CD4-positive, CD25-positive, alpha-beta regulatory T cell (primary cell): ENCODE measurements around the gene ADRA2C. TPM values are rescaled to one million over a fixed set of nuclear protein-coding genes. Genes with fewer than 3 reads are reported as not detected.

Experiments used
- ATAC-seq, 2 donors: fragments of 150-1000 bp; cut with Tn5 transposase; one replicate each; pipeline ENCODE4 v1.10.0; 2021; ENCODE audit warnings: low read depth in 2 of 2, moderate number of reproducible peaks in 2 of 2, moderate library complexity in 1 of 2
- DNase-seq, 3 donors: peaks; one replicate each; pipeline versions ENCODE4 v3.0.0 to v3.0.0-alpha.2; 2012 to 2022; ENCODE audit warnings: mixed read lengths in 1 of 3
- H3K27ac ChIP-seq: one replicate; pipeline ENCODE4 v1.7.0; 2013; ENCODE audit warnings: mild to moderate bottlenecking, low read length; ENCODE audit not compliant: insufficient read depth, poor library complexity, severe bottlenecking
- H3K27me3 ChIP-seq: one replicate; pipeline ENCODE4 v1.7.0; 2013; ENCODE audit warnings: low read length; ENCODE audit not compliant: control insufficient read depth, insufficient read depth
- H3K36me3 ChIP-seq: one replicate; pipeline ENCODE4 v1.7.0; 2013; ENCODE audit warnings: mild to moderate bottlenecking, low read length, moderate library complexity; ENCODE audit not compliant: control insufficient read depth, insufficient read depth
- H3K4me1 ChIP-seq: 2 replicates; pipeline ENCODE4 v1.7.0; 2013; ENCODE audit warnings: mild to moderate bottlenecking, low read length; ENCODE audit not compliant: insufficient read depth, control insufficient read depth, poor library complexity, severe bottlenecking
- H3K4me3 ChIP-seq: one replicate; pipeline ENCODE4 v1.7.0; 2013; ENCODE audit warnings: low read depth, mild to moderate bottlenecking, low read length, moderate library complexity
- H3K9me3 ChIP-seq, 2 experiments: 1 replicate in 1 of 2; 2 replicates in 1 of 2; pipeline ENCODE4 v1.7.0; 2013; ENCODE audit warnings: low read length in 2 of 2, mild to moderate bottlenecking in 1 of 2, moderate library complexity in 1 of 2; ENCODE audit not compliant: control insufficient read depth in 2 of 2
- H3K27ac Mint-ChIP-seq, 3 donors: one replicate each; pipeline ENCODE4 v1.8.0; 2020 to 2022; ENCODE audit warnings: mild to moderate bottlenecking in 3 of 3, mixed read lengths in 3 of 3, moderate library complexity in 2 of 3
- H3K27me3 Mint-ChIP-seq: one replicate; pipeline ENCODE4 v1.8.0; 2022; ENCODE audit warnings: mild to moderate bottlenecking, mixed read lengths
- H3K36me3 Mint-ChIP-seq: one replicate; pipeline ENCODE4 v1.8.0; 2020; ENCODE audit warnings: mixed read lengths
- H3K4me1 Mint-ChIP-seq, 4 donors: one replicate each; pipeline ENCODE4 v1.8.0; 2020 to 2022; ENCODE audit warnings: mixed read lengths in 4 of 4, mild to moderate bottlenecking in 1 of 4
- H3K4me3 Mint-ChIP-seq, 4 donors: one replicate each; pipeline ENCODE4 v1.8.0; 2020 to 2022; ENCODE audit warnings: mild to moderate bottlenecking in 4 of 4, mixed read lengths in 4 of 4, moderate library complexity in 3 of 4
- H3K9me3 Mint-ChIP-seq, 7 donors: one replicate each; pipeline ENCODE4 v1.8.0; 2020 to 2022; ENCODE audit warnings: mixed read lengths in 7 of 7, mild to moderate bottlenecking in 3 of 7, moderate library complexity in 2 of 7
- polyA plus RNA-seq, 4 donors: library from polyadenylated mRNA; unstranded; fragments of 300-500 nt; fragmentation: Illumina TruSeq; gene quantifications; one replicate each; pipeline ENCODE4 v1.2.3, GENCODE V29; 2021
- total RNA-seq: library from RNA; stranded (reverse); gene quantifications from one replicate; pipeline ENCODE4 v1.2.3, GENCODE V29; 2022

Gene ADRA2C
- total and polyA plus RNA-seq, 5 donors from 2014 or later: not detected

GRCh38 chr4:3736290-3736689, 29.9 kb upstream of the ADRA2C start:
- Histone ChIP-seq H3K4me1 (no peaks in the 10 kb centered on the region), H3K9me3 (no peaks in the 10 kb centered on the region), H3K4me3 (no peak overlapping the region), H3K27me3 (no peaks in the 10 kb centered on the region), H3K27ac (no peak overlapping the region), H3K36me3 (no peaks in the 10 kb centered on the region)
- no peak overlapping the region for H3K27ac Mint-ChIP-seq
- no peaks in the 10 kb centered on the region for H3K27me3 Mint-ChIP-seq
- no peak for DNase-seq
- peaks cover 0 to 1% (median 0%) of the 10 kb centered on the region in 7 donors for H3K9me3 Mint-ChIP-seq
- no peaks in the 10 kb centered on the region for H3K36me3 Mint-ChIP-seq
- ATAC-seq: no peak
- no peak overlapping the region for H3K4me3 Mint-ChIP-seq
- no peaks in the 10 kb centered on the region for H3K4me1 Mint-ChIP-seq

- ATAC-seq: no peak
- no peaks in the 10 kb centered on the region for H3K4me1 Mint-ChIP-seq
Measured at GRCh38 chr4:3736806-3737205, 29.4 kb upstream of the ADRA2C start.

GRCh38 chr4:3739577-3739976, 26.6 kb upstream of the ADRA2C start:
- Mint-ChIP-seq H3K36me3 (no peaks in the 10 kb centered on the region), H3K27ac (no peak overlapping the region), H3K9me3 (peaks cover 0 to 1% (median 0%) of the 10 kb centered on the region in 7 donors), H3K4me3 (no peak overlapping the region), H3K27me3 (peaks cover 1% of the 10 kb centered on the region), H3K4me1 (no peaks in the 10 kb centered on the region)
- DNase-seq (no peak), ATAC-seq (no peak)
- Histone ChIP-seq H3K27ac (no peak overlapping the region), H3K9me3 (no peaks in the 10 kb centered on the region), H3K27me3 (no peaks in the 10 kb centered on the region), H3K4me3 (no peak overlapping the region), H3K36me3 (no peaks in the 10 kb centered on the region), H3K4me1 (no peaks in the 10 kb centered on the region)

More at GRCh38 chr4:3736806-3737205, 29.4 kb upstream of the ADRA2C start:
- Mint-ChIP-seq H3K27ac (no peak overlapping the region), H3K4me3 (no peak overlapping the region), H3K27me3 (no peaks in the 10 kb centered on the region), H3K36me3 (no peaks in the 10 kb centered on the region), H3K9me3 (peaks cover 0 to 1% (median 0%) of the 10 kb centered on the region in 7 donors)
- Histone ChIP-seq H3K36me3 (no peaks in the 10 kb centered on the region), H3K4me3 (no peak overlapping the region), H3K27me3 (no peaks in the 10 kb centered on the region), H3K27ac (no peak overlapping the region), H3K9me3 (no peaks in the 10 kb centered on the region), H3K4me1 (no peaks in the 10 kb centered on the region)
- no peak for DNase-seq

GRCh38 chr4:3740256-3740655, 25.9 kb upstream of the ADRA2C start:
- Mint-ChIP-seq H3K4me3 (no peak overlapping the region), H3K27ac (no peak overlapping the region), H3K36me3 (no peaks in the 10 kb centered on the region), H3K4me1 (no peaks in the 10 kb centered on the region), H3K9me3 (peaks cover 0 to 1% (median 0%) of the 10 kb centered on the region in 7 donors), H3K27me3 (peaks cover 8% of the 10 kb centered on the region)
- ATAC-seq: no peak
- no peak overlapping the region for H3K27ac ChIP-seq
- H3K36me3 ChIP-seq: no peaks in the 10 kb centered on the region
- H3K27me3 ChIP-seq: no peaks in the 10 kb centered on the region
- no peaks in the 10 kb centered on the region for H3K4me1 ChIP-seq
- H3K9me3 ChIP-seq: no peaks in the 10 kb centered on the region
- DNase-seq: no peak
- H3K4me3 ChIP-seq: no peak overlapping the region

- peaks cover 11% of the 10 kb centered on the region for H3K27me3 Mint-ChIP-seq
- Histone ChIP-seq H3K4me1 (no peaks in the 10 kb centered on the region), H3K4me3 (no peak overlapping the region), H3K27me3 (no peaks in the 10 kb centered on the region), H3K36me3 (no peaks in the 10 kb centered on the region), H3K9me3 (no peaks in the 10 kb centered on the region), H3K27ac (no peak overlapping the region)
- H3K4me1 Mint-ChIP-seq: peaks cover 0 to 5% (median 0%) of the 10 kb centered on the region in 4 donors
- H3K36me3 Mint-ChIP-seq: no peaks in the 10 kb centered on the region
- peaks cover 0 to 1% (median 0%) of the 10 kb centered on the region in 7 donors for H3K9me3 Mint-ChIP-seq
- no peak for DNase-seq
- peak overlapping the region in 1 of 3 donors; percentile 61 for H3K27ac Mint-ChIP-seq
- H3K4me3 Mint-ChIP-seq: no peak overlapping the region
- no peak for ATAC-seq
Measured at GRCh38 chr4:3741217-3742011, 24.8 kb upstream of the ADRA2C start.

GRCh38 chr4:3742610-3743009, 23.6 kb upstream of the ADRA2C start:
- Histone ChIP-seq H3K4me1 (no peaks in the 10 kb centered on the region), H3K9me3 (no peaks in the 10 kb centered on the region), H3K36me3 (no peaks in the 10 kb centered on the region), H3K27me3 (no peaks in the 10 kb centered on the region), H3K27ac (no peak overlapping the region), H3K4me3 (no peak overlapping the region)
- H3K4me3 Mint-ChIP-seq: no peak overlapping the region
- no peak for DNase-seq
- peaks cover 0 to 5% (median 0%) of the 10 kb centered on the region in 4 donors for H3K4me1 Mint-ChIP-seq
- peaks cover 0 to 3% (median 0%) of the 10 kb centered on the region in 7 donors for H3K9me3 Mint-ChIP-seq
- no peaks in the 10 kb centered on the region for H3K36me3 Mint-ChIP-seq
- peaks cover 11% of the 10 kb centered on the region for H3K27me3 Mint-ChIP-seq
- H3K27ac Mint-ChIP-seq: no peak overlapping the region
- ATAC-seq: no peak

GRCh38 chr4:3744232-3744631, 22.0 kb upstream of the ADRA2C start:
- no peaks in the 10 kb centered on the region for H3K36me3 ChIP-seq
- no peak overlapping the region for H3K27ac ChIP-seq
- H3K9me3 ChIP-seq: no peaks in the 10 kb centered on the region
- DNase-seq: no peak
- Mint-ChIP-seq H3K36me3 (no peaks in the 10 kb centered on the region), H3K9me3 (peaks cover 0 to 3% (median 0%) of the 10 kb centered on the region in 7 donors), H3K4me1 (peaks cover 0 to 5% (median 0%) of the 10 kb centered on the region in 4 donors), H3K27ac (no peak overlapping the region), H3K27me3 (peaks cover 17% of the 10 kb centered on the region), H3K4me3 (no peak overlapping the region)
- H3K4me1 ChIP-seq: no peaks in the 10 kb centered on the region
- no peak overlapping the region for H3K4me3 ChIP-seq
- ATAC-seq: no peak
- H3K27me3 ChIP-seq: no peaks in the 10 kb centered on the region

GRCh38 chr4:3744901-3745300, 21.3 kb upstream of the ADRA2C start:
- Histone ChIP-seq H3K27me3 (no peaks in the 10 kb centered on the region), H3K9me3 (no peaks in the 10 kb centered on the region), H3K4me1 (no peaks in the 10 kb centered on the region), H3K4me3 (no peak overlapping the region), H3K27ac (no peak overlapping the region), H3K36me3 (no peaks in the 10 kb centered on the region)
- Mint-ChIP-seq H3K4me1 (peaks cover 0 to 5% (median 0%) of the 10 kb centered on the region in 4 donors), H3K27ac (no peak overlapping the region), H3K36me3 (no peaks in the 10 kb centered on the region), H3K9me3 (peaks cover 0 to 3% (median 0%) of the 10 kb centered on the region in 7 donors), H3K27me3 (peaks cover 20% of the 10 kb centered on the region), H3K4me3 (no peak overlapping the region)
- DNase-seq: no peak
- no peak for ATAC-seq
